K562 (cell line): ENCODE measurements around the gene ALDH9A1.

Experiments
- ATF2 ChIP-seq: sonication (generic); formaldehyde crosslinking; IDR thresholded peaks from 2 replicates; pipeline ENCODE4 v1.8.1; 2022; ENCODE audit warnings: missing genetic modification reagents
- MCM3 ChIP-seq: fragments of 450-650 bp; IDR thresholded peaks from 2 replicates; pipeline ENCODE4 v1.6.1; 2016
- NR4A1 ChIP-seq, 2 experiments: fragments of 250-450 bp in 1 of 2; fragments of 450-650 bp in 1 of 2; sonication (Bioruptor Pico) in 1 of 2; IDR thresholded peaks; 2 replicates each; pipeline versions ENCODE4 v1.4.0 to v1.6.1; 2016 to 2020; ENCODE audit warnings: mild to moderate bottlenecking in 2 of 2, missing compliant biosample characterization in 1 of 2, missing genetic modification characterization in 1 of 2, moderate library complexity in 1 of 2
- PBX2 ChIP-seq, 2 experiments: IDR thresholded peaks in 1 of 2; conservative IDR thresholded peaks in 1 of 2; 2 replicates each; pipeline ENCODE4 v1.6.1; 2016; ENCODE audit warnings: low read depth in 2 of 2, mild to moderate bottlenecking in 1 of 2, missing compliant biosample characterization in 1 of 2, missing genetic modification characterization in 1 of 2, moderate library complexity in 1 of 2
- PKNOX1 ChIP-seq: fragments of 450-650 bp; IDR thresholded peaks from 2 replicates; pipeline ENCODE4 v1.6.1; 2016
- POLR3A ChIP-seq: IDR thresholded peaks from 2 replicates; pipeline ENCODE4 v1.6.1; 2011; ENCODE audit warnings: borderline replicate concordance, mild to moderate bottlenecking, moderate library complexity; ENCODE audit not compliant: insufficient read length, insufficient read depth; ENCODE audit errors: extremely low read depth
- SMAD4 ChIP-seq: fragments of 250-450 bp; sonication (Bioruptor Pico); conservative IDR thresholded peaks from 2 replicates; pipeline ENCODE4 v1.8.0; 2021; ENCODE audit warnings: inconsistent platforms, mild to moderate bottlenecking, moderate library complexity
- TCF15 ChIP-seq: fragments of 250-450 bp; sonication (Bioruptor Pico); IDR thresholded peaks from 2 replicates; pipeline ENCODE4 v1.8.0; 2022; ENCODE audit warnings: moderate library complexity, mild to moderate bottlenecking, inconsistent platforms
- ZNF121 ChIP-seq: sonication (generic); formaldehyde crosslinking; conservative IDR thresholded peaks from 2 replicates; pipeline ENCODE4 v1.8.0; 2022; ENCODE audit warnings: missing genetic modification reagents
- ZNF717 ChIP-seq: fragments of 250-450 bp; sonication (Bioruptor Pico); IDR thresholded peaks from 2 replicates; pipeline ENCODE4 v1.5.0; 2021

GRCh38 chr1:165742194-165742593 lies 43.8 kb upstream of the ALDH9A1 start:
- no peak for TF ChIP-seq SMAD4 (CRISPR knock-in tag)
- TF ChIP-seq PBX2 (CRISPR knock-in tag; IDR thresholded peaks at IDR 0.05; ENCODE audit: low read depth) = no peak
- no peak for TF ChIP-seq PBX2 (tag; conservative IDR thresholded peaks at IDR 0.05; ENCODE audit: low read depth)
- TF ChIP-seq ZNF717 = no peak
- no peak for TF ChIP-seq ATF2 (CRISPR knock-in tag)
- no peak for TF ChIP-seq ZNF121
- no peak for TF ChIP-seq TCF15 (CRISPR knock-in tag)
- no peak for TF ChIP-seq POLR3A
- no peak for TF ChIP-seq NR4A1 (CRISPR knock-in tag; IDR thresholded peaks at IDR 0.05)
- TF ChIP-seq NR4A1 (tag; IDR thresholded peaks at IDR 0.05) = no peak
- TF ChIP-seq PKNOX1 = no peak
- no peak for TF ChIP-seq MCM3
